Activated T-helper 1 cell treated with Interleukin-2 at 50 U/mL for 16 hours (primary cell): ENCODE results near the gene LITAF.
"Not testable (repeated sequence)": the region's sequence is repeated elsewhere in the genome, so short reads cannot be mapped to it uniquely, and the experiment has no call there.

ENCODE experiments used
- DNase-seq: peaks from one replicate; pipeline ENCODE4 v3.0.0-alpha.2; 2020; ENCODE audit warnings: low read depth

The LITAF gene

DNA sequence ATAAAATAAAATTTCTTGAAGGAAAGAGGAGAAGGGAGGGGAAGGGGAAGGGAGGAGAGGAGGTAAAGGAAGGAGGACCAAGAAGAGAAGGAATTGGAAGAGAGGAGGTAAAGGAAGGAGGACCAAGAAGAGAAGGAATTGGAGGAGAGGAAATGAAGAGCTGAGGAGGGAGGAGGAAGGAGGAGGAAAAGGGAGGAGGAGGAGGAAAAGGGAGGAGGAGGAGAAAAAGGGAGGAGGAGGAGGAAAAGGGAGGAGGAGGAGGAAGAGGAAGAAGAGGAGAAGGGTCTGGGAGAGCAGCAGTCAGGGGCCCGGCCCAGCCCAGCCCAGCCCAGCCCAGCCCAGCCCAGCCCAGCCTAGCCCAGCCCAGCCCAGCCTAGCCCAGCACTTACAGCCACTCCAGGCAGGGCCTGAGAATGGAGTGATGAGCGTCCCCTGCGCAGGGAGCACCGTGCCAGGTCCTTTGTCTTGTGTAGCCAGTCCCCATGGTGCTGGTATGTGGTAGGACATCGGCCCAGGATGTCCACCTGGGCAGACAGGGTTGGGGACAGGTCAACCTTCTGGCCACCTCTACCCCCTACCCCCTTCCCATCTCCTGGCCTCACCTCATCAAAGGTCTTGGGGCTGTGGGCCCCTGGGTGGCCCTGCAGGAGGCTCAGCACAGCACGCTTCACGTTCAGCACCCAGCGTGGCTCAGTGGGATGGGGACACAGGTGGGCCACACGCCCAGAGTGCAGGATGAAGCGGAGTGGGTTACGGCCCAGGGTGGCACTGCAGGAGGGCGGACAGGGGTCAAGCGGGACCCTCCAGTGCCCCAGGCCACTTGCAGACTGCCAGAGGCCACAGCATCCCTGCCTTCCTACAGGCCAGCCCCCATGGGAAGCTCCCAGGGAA, 70.9 kb downstream of the LITAF start:
- no peak for DNase-seq

- DNase-seq = no peak
These were observed 72.4 kb downstream of the LITAF start for GRCh38 chr16:11514283-11514682.

GRCh38 chr16:11513366-11513765, 73.4 kb downstream of the LITAF start:
- not testable (repeated sequence) for DNase-seq

DNA sequence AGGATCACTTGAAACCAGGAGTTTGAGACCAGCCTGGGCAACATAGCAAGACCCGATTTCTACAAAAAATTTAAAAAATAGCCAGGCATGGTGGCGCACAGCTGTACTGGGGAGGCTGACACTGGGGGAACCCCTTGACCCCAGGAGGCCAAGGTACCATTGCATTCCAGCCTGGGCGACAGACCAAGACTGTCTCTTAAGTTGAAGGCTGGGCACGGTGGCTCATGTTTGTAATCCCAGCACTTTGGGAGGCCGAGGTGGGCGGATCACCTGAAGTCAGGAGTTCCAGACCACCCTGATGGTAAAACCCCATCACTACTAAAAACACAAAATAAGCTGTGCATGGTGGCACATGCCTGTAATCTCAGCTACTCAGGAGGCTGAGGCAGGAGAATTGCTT, 74.9 kb downstream of the LITAF start:
- no peak for DNase-seq

- no peak for DNase-seq
These were observed 75.4 kb downstream of the LITAF start for GRCh38 chr16:11511328-11511727.

DNA sequence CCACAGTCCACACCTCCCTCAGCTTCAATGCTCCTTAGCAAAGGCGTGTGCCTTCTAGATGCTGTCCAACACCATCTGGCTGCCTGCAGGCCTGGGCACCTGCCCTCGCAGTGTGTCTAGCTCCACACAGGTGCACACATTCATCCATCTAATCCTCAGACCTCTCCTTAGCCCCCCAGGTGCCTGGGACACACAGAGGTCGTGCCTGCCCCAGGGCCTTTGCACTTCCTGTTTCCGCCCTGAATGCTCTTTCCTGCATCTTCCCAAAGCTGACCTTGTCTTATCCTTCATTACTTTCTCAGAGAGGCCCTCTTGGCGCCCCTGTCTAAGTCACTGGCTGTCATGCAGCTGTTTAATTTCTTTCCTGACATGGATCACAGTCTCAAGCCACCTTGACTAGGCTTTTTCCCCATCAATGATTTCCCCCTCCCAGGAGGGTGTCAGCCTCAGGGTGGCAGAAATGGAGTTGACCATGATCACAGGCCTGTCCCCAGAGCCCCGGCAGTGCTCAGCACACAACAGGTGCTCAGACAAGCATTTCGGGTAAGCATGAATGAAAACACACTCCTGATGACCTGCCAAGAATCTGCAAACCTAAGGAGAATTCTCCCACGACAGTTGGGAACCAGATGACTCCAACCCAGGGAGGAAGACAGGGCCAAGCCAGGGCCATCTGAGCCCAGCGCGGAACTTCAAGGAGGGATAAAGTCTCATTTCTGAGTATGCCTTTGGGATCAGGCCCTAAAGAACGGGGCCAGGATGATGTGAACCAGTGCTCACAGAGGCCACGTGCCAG, 76.3 kb downstream of the LITAF start:
- no peak for DNase-seq

DNA sequence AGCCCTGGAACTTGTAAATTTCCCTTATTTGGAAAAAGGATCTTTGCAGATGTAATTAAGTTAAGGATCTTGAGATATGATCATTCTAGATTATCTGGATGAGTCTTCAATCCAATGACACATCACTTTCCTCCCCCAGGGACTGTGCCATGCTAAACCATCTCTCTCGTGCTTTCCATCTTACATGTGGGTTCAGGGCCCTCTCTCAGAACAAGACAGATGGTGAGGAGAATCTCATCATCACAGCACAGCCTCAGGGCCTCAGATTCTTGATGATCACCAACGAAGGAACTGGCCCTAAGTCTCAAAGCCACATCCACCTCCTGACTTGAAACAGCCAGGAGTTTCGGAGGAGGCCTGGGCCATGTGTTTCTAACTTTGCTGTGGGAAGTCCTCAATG, 78.7 kb downstream of the LITAF start:
- DNase-seq = no peak

GRCh38 chr16:11507350-11507749, 79.4 kb downstream of the LITAF start:
- DNase-seq = no peak

DNA sequence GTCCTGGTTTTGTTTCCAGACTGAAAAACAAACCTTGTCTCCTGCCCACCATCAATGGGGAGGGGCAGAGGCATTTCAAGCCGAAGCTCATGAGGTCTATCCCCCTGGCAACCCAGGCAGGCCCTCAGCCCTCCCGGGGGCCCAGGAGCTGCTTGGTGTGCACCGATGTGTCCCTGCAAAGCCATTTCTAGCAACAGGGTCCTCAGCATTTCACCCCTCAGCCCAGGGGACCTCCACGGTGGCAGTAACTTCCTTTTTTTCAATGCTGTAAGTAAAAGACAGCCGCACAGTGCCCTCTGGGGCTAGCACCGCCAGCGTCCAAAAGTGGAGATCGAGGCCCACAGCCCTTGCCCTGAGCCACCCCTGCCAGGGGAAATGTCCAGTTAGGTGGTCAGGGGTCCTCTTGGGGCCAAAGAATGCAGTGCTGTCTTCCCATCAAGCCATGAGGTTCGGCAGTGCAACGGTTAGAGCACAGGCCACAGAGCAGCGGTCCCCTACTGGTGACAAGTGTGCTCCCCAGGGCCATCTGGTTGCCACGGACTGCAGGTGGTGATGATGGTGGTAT, 79.9 kb downstream of the LITAF start:
- no peak for DNase-seq

DNA sequence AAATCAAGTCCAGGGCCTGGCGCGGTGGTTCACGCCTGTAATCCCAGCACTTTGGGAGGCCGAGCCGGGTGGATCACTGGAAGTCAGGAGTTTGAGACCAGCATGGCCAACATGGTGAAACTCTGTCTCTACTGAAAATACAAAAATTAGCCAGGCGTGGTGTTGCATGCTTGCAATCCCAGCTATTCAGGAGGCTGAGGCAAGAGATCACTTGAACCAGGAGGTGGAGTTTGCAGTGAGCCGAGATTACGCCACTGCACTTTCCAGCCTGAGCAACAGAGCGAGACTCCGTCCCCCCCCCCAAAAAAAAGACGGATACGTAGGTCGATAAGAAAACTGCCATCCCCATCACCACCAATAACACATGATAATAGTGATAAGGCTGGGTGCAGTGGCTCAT, 82.5 kb downstream of the LITAF start:
- not testable (repeated sequence) for DNase-seq

DNA sequence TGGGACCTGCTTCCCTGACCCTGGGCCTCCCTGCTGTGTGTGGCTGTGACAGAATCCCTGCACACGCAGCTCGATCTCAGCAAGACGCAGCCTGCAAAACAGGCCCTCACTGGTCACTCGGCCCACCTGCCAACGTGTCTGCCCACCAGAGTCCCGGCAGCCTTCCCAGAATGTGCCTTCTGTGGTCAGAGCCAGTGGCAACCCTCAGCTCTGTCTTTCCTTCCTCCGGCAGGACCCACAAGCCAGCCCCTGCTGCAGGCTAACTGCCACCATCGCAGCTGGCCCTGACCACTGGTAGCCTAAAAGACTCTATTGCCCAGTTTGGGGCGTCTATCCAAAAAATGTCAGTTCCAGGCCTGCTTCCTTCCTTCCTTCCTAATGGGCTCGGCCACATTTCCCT, 83.2 kb downstream of the LITAF start:
- DNase-seq = no peak

- DNase-seq = no peak
These were observed 84.5 kb downstream of the LITAF start for GRCh38 chr16:11502239-11502638.

- no peak for DNase-seq
These were observed 85.1 kb downstream of the LITAF start for GRCh38 chr16:11501632-11502031.

- DNase-seq = no peak
These were observed 85.9 kb downstream of the LITAF start for GRCh38 chr16:11500700-11501346.

- no peak for DNase-seq
These were observed 87.2 kb downstream of the LITAF start for GRCh38 chr16:11499295-11500089.

DNA sequence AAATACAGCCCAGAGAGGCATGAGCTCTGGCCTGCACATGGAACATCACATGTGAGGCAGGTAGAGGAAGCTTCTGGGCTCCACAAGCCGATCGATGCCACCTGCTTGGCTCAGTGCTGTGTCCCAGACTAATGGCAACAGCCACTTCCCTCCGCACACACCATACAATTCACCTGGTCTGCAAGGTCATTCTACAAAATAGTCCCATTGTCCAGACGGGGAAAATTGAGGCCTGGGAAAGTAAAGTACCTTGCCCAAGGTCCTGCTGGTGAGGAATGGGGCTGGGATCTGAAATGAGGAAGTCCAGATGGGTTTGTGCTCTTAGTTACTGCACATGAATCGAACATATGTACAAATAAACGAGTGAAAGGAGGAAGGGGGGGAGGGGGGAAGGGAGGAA, 88.0 kb downstream of the LITAF start:
- no peak for DNase-seq

DNA sequence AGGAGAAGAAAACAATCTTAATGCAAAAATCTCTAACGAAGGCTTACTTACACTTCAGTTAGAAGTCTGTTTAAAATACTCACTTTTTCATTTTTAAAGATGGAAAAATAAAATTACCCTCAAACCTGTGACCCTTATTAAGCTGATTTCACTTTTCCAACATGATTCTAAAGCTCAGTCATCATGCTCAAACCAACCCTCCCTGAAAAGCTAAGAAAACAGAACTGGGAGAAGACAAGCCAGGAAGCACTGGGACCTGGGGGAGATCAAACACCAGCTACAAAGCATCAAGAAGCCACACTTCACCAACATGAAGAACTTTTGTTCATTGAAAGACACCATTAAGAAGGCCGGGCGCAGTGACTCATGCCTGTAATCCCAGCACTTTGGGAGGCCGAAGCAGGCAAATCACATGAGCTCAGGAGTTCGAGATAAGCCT, 88.8 kb downstream of the LITAF start:
- DNase-seq = no peak
